Activated CD4-positive, CD25-positive, alpha-beta regulatory T cell treated with anti-CD3 and anti-CD28 coated beads, Interleukin-2, amount 50 U/mL, for 16 hours (primary cell): ENCODE data around the gene AMIGO2.

Experiments used
- DNase-seq: peaks from one replicate; pipeline ENCODE4 v3.0.0-alpha.2; 2020; ENCODE audit warnings: low read depth, low spot score

Gene AMIGO2

GRCh38 chr12:47033789-47034555 is 45.8 kb downstream of the AMIGO2 start:
- DNase-seq: no peak

DNA sequence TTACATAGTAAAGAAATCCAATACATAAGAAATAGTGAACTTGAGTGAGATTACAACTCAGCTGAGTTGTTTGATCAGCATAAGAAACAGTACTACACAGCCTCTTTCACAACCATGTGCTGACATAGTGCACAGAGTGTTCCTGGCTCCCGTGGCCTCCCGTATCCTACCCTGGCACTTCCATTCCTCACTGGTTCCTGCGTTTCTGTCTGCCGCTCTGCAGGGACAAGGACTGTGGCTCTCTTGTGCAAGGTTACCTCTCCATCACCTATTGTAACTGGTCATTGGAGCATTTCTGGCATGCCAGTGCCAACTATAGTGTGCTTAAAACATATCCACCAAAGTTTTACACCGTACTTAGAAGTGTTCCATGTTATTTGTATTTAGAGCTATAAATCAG is 46.7 kb downstream of the AMIGO2 start:
- no peak for DNase-seq

DNA sequence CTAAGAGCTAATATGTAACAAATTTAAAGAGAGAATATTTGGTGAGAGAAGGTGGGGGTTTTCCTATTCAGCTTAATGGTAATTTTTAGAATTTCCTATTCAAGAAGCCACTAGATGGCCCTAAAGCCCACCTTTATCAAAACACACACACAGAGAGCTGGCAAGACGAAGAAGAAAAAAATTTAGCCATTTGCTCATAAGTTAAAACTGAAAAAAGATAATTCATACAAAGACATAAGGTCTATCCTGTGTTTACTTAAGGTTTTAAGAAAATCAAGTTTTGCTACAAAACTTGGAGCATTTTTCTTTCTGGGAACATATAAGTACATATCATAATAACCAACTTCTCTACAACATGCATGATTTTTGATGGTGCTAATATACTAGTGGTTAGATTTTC is 47.1 kb downstream of the AMIGO2 start:
- DNase-seq: no peak

GRCh38 chr12:47029903-47030302 is 49.9 kb downstream of the AMIGO2 start:
- DNase-seq: no peak

- DNase-seq: no peak
These were observed 50.6 kb downstream of the AMIGO2 start for GRCh38 chr12:47028981-47029708.

DNA sequence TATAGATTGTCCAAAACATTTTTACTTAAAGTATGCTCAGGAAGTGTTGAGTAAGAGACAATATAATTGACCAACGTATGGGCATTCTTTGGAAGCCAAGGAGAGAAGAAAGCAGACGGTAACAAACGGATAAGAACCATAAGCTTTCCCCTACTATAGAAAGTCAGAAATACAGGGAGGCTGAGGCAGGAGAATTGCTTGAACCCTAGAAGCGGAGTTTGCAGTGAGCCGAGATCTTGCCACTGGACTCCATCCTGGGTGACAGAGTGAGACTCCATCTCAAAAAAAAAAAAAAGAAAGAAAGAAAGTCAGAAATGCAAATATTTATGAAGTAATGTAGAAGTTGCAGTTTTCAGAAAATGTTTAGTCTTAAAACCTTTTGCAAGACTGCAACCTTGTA is 51.6 kb downstream of the AMIGO2 start:
- no peak for DNase-seq
